Measurements from ENCODE around the gene ITSN2. TPM values are rescaled to one million over a fixed set of nuclear protein-coding genes. Genes with fewer than 3 reads are reported as not detected.
"Not testable (repeated sequence)": the region's sequence is repeated elsewhere in the genome, so short reads cannot be mapped to it uniquely, and the experiment has no call there.

Gene ITSN2
- total RNA-seq, 2 donors from 2014 or later: 57.7 to 77.0 TPM

DNA sequence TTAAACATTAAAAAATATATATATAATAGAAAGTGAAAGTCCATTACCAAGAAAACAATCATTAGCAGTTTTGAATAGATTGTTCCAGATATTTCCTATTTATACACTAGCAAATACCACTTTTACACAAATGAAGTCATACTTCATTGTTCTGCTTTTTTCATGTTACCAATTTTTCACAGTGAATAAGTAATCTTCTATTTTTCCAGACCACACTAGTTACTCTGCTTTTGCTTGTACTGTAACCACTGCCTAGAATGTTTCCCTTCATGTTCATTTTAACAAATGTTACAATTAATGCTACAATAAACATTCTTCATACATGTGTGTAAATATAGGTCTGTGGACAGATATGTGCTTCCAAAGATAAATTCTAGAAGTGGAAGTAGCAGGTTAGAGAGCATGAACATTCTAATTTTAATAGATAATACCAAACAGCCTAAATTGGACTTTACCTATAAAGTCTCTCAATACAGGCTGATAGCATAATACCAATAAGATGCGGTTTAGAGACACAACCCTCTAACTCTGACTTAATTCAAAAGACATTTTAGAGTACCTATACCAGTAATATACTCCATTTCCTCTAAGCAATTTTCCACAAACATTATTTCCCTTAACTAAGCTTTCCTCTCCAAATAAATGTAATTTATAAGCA, 17.0 kb downstream of the ITSN2 start:
- DNase-seq (ENCODE audit: low spot score): no peak
- intact Hi-C loops (cut with DNase I): no loop called here

DNA sequence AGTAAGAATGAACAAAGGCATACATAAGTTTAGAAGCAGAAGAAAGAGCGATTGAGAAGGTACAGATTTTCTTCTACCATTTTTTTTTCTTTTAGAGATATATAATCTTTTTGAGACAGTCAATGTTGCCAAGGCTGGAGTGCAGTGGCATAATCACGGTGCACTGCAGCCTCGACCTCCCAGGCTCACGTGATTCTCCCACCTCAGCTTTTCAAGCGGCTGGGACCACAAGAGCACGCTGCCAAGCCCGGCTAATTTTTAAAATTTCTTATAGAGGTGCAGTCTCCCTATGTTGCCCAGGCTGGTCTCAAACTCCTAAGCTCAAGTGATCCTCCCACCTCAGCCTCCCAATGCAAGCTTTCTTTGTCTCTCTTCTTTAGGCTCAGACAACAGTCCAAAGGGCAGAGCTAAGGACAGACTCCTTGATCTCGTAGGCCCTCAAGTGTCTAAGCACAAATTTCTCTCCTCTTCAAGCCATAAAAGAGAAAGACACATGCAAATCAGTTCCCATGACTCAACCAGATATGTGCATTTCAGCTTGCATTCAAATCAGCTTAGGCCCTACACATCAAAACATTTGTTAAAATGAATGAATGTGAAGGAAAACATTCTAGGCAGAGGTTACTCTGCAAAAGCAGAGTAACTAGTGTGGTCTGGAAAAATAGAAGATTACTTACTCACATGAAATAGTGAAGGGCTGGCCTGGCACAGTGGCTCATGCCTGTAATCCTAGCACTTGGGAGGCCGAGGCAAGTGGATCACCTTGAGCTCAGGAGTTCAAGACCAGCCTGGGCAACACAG, 18.0 kb downstream of the ITSN2 start:
- DNase-seq (ENCODE audit: low spot score): no peak
- intact Hi-C loops (cut with DNase I): no loop called here

DNA sequence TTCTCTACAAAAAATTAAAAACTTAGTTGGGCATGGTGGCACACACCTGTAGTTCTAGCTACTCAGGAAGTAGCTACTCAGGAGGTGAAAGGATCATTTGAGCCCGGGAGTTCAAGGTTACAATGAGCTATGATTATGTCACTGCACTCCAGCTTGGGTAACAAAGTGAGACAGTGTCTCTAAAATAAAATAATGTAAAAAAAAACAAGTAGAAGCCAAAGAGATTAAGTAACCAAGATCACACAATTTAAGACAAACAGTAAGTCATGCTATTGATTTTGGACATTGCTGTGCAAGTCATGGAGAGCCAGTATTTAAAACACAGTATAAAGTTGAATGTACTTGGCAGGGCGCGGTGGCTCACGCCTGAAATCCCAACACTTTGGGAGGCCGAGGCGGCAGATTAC, 20.5 kb downstream of the ITSN2 start:
- DNase-seq (ENCODE audit: low spot score): no peak
- intact Hi-C loops (cut with DNase I): no loop called here

DNA sequence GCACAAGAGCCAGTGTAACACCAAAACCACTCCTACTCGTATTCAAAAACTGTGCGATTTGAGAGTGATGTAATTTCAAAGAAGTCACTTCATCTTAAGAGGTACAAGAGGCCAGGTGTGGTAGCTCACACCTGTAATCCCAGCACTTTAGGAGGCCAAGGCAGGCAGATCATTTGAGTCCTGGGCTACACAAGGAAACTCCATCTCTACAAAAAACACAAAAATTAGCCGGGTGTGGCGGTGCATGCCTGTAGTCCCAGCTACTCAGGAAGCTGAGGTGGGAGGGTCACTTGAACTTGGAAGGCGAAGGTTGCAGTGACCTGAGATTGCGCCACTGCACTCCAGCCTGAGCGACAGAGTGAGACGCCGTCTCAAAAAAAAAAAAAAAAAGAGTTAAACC, 21.2 kb downstream of the ITSN2 start:
- intact Hi-C loops (cut with DNase I); DNase-seq (ENCODE audit: low spot score): not testable (repeated sequence)

DNA sequence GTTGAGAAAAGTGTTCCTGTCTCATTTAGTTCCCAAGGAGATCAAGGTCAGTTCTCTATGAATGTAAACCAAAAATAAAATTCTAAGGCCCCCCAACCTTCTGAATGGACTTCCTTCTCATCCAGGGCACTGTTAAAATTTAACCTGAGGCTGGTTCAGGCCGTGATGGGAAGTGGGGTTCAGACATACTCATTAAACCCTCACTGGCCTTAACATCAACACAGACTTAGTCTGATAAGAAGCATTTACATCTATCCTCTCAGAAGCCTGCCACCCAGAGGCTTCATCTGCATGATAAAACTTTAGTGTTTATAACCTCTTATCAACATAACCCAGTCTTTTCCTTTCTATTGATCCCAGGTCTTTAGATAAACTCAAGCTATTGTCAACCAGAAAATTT, 22.4 kb downstream of the ITSN2 start:
- intact Hi-C loops (cut with DNase I): no loop called here

DNA sequence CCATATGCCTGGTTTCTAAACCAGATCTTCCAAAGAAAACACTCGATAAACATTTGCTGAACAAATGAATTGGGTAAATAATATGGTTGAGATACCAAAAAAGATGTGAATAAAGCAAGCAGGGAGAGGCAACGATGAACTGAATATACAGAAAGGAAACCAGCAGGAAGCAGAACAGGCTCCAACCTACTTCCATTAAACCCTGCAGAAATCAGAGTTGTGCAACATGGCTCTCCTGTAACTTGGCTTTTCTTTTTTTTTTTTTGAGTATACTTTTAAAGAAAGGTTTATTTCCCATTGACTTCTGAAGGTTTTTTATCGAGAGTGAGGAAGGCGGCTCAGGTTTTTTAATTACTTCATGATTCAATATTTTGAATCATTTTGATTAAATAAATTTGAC, 23.5 kb downstream of the ITSN2 start:
- intact Hi-C loops (cut with DNase I): no loop called here
- no peak for DNase-seq (ENCODE audit: low spot score)

More for the DNA sequence above, 22.4 kb downstream of the ITSN2 start:
- no peak for DNase-seq (ENCODE audit: low spot score)

DNA sequence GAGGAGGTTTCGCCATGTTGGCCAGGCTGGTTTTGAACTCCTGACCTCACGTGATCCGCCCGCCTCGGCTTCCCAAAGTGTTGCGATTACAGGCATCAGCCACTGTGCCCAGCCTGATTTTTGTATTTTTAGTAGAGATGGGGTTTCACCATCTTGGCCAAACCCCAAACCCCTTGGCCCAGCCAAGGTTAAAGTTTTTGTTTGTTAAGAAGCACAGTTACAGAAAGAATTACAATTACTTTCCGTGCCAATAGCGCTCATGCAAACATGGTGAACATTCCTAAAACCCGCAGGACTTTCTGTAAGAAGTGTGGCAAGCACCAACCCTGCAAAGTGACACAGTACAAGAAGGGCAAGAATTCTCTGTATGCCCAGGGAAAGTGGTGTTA, 26.1 kb downstream of the ITSN2 start:
- intact Hi-C loops (cut with DNase I): no loop called here
- DNase-seq (ENCODE audit: low spot score): no peak

DNA sequence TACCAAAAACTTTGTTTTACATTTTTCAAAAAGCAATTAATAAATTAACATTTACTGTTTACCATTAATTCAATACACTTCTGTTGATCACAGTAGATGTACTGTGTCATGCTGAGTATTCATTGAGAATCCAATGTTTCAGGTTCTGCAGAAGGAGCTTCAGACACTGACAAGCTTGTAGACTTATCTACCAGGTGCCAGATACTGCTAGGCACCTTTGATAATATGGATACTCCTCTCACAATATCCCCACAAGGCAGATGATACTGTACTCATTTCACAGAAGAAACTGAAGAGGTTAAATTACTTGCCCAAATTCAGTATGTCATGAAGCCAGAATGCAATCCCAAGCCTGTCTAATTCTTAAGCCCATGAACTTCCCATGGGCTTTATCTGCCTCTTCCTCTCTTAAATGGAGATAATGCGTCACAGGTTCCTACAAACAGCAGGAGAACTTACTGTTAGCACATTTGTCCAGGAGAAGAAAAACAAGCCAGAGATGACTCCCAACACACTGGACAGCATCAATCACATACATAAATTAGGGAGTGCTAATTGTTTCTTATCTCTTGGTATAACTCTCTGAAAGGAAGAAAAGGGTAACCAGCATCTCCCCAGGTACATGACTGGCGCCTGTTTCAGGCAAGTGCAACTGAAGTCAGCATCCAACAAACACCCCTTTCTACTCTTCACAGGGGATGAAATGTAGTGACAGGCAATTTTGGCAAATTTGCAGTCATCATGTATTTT, 27.4 kb downstream of the ITSN2 start:
- intact Hi-C loops (cut with DNase I): no loop called here
- DNase-seq (ENCODE audit: low spot score): no peak

DNA sequence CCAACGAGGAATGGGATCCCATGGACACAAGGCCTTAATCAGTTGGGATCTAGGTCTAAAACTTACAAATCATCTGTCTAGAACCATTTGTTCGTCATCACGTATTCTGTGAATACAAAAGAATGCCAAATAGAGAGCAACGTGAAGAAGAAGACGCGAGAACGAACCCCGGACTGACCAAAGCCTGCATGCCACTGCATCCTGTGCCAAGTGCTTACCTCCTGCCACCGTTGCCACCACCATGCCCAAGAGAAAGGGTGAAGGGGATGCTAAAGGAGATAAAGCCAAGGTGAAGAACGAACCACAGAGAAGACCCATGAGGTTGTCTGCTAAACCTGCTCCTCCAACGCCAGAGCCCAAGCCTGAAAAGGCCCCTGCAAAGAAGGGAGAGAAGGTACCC, 30.2 kb downstream of the ITSN2 start:
- intact Hi-C loops (cut with DNase I): no loop called here
- DNase-seq (ENCODE audit: low spot score): no peak

DNA sequence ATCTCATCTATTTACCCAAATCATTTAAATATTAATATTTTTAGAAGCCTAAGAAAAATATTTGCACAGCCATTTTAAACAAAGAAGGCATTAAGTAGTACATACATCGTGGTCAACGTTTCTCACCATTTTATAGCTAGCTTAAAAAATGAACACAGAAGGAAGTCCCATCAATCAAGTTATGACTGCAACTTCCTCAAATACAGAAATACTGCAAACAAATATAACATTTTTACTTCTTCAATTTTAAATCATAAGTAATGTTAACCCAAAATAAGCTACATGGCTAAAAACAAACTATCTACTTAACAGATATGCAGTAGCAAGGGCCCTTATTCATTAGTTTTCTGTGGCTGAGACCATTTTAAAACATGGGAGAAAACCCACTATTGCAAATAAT, 30.6 kb downstream of the ITSN2 start:
- DNase-seq (ENCODE audit: low spot score): no peak
- intact Hi-C loops (cut with DNase I): no loop called here

DNA sequence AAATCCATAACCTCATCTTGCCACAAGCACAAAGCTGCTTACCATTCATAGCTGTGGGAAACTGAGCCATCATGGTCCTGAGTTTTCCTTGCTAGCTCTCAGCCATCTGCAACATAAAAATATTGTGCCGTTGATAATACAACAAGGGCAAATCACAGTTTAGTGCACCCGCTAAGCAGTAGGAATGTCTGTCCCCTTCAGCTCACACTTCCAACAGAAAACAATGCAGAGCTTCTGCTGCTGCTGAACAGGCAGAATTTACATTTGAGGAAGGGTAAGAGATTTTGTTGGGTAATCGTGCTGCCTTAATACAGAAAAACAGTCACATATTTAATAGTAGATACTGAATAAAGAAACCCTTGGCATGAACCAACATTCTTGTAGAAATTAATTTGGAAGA, 32.3 kb downstream of the ITSN2 start:
- intact Hi-C loops (cut with DNase I): no loop called here
- DNase-seq (ENCODE audit: low spot score): no peak

DNA sequence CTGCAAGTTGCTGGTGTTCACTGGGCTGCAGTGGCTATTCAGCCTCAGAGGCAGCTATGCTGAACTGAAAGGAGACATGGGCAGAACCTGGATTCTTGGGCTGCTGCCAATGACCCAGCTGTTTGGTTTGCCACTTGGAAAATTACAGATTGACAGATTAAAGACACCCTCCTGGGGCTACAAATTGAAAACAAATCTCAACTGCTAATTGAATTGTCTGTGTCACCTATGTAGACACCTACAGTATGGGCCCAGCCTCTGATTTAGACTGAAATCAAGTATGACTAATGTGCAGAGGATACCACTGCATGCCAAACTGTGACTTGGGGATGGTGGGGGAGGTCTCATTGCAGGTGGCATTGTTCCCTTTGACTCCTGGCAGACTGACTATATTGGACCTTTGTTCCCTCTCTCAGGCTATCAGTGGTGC, 42.8 kb downstream of the ITSN2 start:
- intact Hi-C loops (cut with DNase I): no loop called here
- DNase-seq (ENCODE audit: low spot score): no peak

DNA sequence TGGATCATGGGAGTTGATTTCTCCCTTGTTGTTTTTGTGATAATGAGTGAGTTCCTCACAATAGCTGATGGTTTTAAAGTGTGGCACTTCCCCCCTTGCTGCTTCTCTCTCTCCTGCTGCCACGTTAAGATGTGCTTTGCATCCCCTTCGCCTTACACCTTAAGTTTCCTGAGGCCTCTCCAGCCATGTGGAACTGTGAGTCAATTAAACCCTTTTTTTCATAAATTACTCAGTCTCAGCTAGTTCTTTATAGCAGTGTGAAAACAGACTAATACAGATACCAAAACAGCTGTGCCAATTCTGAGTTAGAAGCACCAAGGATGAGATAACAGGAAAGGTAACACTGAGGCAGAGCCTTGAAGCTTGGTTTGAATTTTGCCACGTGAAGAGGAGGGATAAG, 44.7 kb downstream of the ITSN2 start:
- intact Hi-C loops (cut with DNase I): no loop called here
- DNase-seq (ENCODE audit: low spot score): no peak

DNA sequence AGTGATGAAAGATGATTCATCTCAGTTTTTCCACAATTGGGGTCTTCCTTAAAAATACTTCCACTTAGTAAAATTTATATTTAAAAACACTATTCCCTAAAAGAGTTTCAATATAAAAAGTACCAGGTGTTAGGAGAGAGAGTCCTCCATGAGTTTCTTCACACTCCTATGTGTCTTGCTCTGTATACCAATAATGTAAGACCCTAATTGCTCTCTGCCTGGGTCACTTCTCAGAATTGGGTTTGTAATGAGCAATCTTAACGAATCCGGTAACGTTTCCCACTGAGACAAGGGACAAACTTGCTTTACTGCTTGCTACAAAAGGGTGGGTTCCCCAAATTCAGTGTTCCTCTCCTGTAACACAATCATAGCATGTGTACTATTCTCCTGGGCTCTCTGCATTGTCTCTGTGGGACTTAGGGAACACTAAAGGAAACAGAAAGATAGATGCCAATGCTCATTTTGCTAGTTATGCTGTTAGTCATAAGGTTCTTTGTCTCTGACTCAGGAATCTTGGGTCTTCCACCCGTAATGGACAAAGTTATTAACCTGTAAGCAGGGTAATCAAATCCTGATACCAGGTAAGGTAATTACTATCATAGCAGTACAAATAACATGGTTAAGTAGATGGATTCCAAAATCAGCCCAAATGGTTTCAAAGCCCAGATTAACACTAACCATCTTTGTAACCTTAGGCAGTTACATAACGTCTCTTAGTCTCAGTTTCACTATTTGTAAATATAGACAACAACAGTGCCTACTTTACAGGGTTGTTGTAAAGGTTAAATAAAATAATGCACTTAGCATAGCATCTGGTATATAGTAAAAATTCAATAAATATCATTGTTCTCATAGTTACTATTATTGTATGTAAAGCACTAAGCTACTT, 46.3 kb downstream of the ITSN2 start:
- intact Hi-C loops (cut with DNase I): no loop called here
- DNase-seq (ENCODE audit: low spot score): no peak

DNA sequence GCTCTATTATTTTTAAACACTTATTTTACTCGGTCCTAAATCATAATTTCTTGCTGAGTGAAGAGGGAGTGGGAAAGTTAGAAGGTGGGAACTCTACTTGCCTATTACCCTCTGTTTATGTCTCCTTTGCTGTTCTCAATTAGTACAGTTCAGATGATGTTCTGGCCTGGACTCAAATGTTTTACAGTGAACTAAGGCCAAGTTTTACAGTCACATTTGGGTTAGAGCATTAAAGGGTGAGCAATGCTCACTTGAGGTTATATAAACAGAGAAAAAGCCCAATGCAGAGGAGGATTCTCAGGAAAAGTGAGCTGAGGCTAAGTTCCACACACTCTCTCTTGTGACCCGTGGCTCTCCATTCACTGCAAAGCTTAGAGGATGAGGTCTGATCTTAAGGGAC, 52.4 kb downstream of the ITSN2 start:
- intact Hi-C loops (cut with DNase I): no loop called here
- DNase-seq (ENCODE audit: low spot score): no peak

DNA sequence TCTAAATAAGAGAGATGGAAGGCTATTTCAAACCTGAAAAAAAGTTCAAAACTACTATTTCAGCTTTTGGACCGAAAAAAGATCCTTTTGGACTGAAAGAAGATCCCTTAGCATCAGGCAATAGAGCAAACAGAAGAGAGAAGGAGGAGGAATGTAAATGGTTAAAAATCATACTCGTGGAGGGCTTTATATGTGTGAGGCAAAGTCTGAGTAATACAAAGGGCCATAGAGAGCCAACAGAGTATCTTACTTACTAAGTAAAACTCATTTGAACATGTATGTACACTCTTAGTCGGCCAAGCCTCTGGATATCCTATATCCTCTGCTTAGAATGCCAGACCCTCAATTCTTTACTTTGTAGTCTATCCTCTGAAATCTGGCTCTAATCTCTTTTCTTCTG, 55.7 kb downstream of the ITSN2 start:
- intact Hi-C loops (cut with DNase I): no loop called here
- DNase-seq (ENCODE audit: low spot score): no peak

DNA sequence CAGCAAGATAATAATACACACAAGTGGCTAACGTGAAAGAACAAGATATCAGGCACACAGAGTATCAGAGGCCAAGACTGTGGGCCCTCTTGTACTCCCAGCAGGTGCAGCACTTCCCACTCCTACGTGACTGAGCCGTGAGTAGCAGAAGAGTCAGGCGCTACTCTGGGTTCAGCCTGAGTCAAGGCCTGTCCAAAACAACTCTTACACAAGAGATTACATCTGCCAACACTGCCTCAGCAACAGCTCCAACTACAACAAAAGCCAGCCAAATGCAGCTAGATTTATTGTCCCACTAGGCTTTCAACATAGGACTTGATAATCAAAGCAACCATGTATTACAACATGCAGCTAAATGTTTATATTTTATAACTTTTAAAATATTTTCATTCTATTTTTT, 56.2 kb downstream of the ITSN2 start:
- intact Hi-C loops (cut with DNase I): no loop called here
- DNase-seq (ENCODE audit: low spot score): peak; percentile 84

DNA sequence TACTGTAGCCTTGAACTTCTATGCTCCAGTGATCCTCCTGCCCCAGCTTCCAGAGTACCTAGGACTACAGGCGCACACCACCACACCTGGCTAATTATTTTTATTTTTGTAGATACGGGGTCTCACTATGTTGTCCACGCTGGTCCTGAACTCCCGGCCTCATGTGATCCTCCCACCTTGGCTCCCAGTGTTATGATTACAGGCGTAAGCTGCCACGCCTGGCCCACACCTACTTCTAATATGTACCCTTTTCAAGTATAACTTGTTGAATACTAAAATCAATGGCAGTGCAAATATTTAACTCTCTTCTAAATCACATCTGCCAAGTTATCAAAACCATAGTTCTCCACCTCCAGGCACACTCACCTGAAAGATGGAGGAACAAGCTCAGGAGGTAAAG, 58.7 kb downstream of the ITSN2 start:
- intact Hi-C loops (cut with DNase I): no loop called here
- DNase-seq (ENCODE audit: low spot score): no peak

DNA sequence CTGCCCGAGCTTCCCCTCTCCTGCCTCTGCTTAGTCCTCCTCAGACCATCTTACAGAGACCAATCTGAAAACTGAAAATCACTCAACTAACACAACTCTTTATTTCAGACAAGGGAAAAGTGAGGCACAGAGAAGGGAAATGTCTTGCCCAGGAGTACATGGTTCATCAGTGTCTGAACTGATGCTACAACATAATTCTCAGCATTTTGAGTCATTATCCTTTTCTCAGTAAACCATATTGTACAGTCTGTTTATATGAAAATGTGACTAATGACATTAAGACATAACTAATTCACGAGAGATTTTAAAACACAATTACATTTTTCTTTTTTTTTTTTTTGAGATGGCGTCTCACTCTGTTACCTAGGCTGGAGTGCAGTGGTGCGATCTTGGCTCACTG, 62.7 kb downstream of the ITSN2 start:
- DNase-seq (ENCODE audit: low spot score): no peak
- intact Hi-C loops (cut with DNase I): no loop called here

DNA sequence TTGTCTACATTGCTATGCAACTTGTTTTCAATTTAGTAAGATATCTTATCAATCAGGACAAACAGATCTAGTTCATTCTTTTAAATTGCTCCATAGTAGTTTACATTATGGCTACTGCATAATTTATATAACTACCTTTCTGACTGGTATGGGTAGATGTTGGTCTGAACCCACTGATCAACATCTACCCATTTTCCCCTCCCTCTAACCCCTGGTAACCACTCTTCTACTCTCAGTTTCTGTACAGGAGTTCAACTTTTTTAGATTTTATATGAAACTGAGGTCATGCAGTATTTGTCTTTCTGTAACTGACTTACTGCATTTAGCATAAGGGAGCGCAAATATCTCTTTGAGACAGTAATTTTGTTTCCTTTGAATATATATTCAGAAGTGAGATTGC, 73.2 kb downstream of the ITSN2 start:
- intact Hi-C loops (cut with DNase I): no loop called here
- DNase-seq (ENCODE audit: low spot score): no peak
